HG02970 (cell line): ENCODE measurements around the gene PCID2.
A peak's percentile ranks its signal among the peaks of the same experiment; 100 is the strongest.

Experiments
- ATAC-seq: cut with Tn5 transposase; IDR thresholded peaks from one replicate; pipeline ENCODE4 v1.9.1; 2021; ENCODE audit warnings: mild to moderate bottlenecking, moderate library complexity, moderate number of reproducible peaks; ENCODE audit not compliant: unreplicated experiment, low FRiP score

The PCID2 gene

DNA sequence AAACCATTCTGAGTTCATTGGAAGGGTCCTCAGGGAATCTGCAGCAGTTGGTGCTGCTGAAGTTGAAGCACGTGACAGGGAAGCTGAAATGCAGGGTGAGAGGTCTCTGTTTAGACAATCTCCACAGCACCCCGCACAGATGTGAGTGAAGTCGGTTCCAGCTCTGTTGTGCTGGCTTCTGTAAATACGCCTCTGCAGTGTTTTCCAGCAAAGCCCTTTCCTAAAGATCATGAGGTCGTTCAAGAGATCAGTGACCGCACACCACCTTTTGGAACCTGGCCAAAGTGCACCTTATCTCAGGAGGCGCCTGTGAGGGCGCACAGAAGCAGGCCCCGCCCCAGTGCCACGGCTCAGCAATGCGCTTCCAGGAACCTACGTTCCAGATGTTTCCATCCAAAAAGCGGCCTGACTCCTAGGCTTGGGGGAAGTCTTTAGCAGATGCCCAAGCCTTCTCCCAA lies 11.7 kb upstream of the PCID2 start:
- ATAC-seq: no peak

DNA sequence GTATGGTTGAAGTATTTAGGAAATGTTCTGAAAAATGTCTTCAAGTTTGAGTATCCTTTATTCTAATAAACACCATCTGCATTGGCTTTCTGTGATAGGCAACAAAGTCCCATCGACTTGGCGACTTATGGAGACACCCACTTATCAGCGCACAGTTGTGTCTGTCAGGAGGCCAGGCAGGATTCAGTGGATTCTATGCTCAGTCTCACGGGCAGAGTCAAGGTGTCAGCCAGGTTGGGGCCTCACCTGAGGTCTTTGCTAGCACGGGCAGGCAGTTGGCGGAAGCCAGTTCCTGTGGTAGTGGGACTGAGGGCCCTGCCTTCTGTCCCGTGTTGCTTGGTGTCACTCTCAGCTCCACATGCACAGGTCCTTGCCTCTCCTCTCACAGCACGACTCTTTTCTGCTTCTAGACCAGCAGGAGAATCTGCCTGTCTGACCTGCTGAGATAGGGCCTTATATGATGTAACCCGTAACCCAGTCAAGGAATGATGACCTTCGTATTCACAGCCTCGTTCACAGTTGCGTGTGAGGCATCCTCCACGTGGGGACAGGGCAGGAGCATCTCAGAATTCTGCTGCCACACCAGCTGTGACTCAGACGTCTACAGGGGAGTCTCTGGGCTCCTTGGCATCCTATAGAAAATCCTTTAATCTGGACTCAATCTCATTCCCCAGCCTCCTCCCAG lies 10.9 kb upstream of the PCID2 start:
- no peak for ATAC-seq

DNA sequence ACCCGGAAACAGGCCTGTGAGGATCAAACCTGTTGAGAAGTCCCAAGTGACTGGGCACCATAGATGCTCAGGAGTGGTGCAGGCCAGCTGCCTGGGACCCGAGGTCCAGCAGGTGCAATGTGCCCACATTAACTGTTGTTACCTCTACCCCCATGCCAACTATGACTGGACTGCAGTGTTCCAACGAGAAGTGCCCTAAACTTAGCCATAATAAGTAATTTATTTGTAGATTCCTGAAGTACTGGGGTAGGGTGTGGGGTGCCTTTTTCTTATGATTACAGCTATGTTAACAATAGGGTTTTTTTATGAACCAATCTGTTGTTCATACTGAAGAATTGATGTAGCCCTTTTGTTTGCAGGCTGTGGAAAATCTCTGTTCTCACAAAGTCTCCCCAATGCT lies 10.1 kb upstream of the PCID2 start:
- ATAC-seq: no peak

DNA sequence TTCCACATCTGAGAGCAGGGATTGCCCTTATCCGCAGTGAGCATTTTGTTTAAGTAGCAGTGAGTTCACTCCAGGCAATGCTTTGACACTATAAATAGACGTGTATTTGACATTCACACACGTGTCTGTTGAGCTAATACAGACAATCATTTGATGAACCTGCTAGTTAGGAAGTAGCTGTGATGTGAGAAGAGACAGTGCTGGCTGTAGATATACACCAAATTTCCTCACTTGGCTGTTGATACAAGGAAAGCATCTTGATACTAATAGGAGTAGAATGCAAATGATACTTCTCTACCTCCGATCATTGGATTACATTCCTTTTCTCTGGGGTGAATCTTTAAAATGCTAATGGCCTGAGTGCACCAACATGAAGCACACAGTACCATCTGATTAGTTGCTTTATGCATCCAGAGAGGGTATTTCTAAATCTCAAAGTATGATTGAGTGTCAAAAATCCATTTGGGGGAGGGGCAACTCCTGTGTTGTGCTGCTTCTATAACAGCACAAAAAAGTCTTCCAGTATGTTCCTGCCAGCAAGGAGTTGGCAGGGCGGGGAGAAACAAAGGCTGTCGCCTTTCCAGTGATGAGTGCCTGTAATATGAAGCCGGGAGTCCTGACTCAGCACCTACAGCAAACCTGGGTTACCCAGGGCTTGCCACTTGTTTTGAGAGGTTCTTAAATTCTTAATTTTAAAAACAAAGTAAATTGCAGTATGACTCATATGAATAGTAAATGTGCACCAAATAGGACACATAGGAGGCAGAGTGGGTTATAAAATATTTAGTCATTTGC lies 8.0 kb upstream of the PCID2 start:
- no peak for ATAC-seq

DNA sequence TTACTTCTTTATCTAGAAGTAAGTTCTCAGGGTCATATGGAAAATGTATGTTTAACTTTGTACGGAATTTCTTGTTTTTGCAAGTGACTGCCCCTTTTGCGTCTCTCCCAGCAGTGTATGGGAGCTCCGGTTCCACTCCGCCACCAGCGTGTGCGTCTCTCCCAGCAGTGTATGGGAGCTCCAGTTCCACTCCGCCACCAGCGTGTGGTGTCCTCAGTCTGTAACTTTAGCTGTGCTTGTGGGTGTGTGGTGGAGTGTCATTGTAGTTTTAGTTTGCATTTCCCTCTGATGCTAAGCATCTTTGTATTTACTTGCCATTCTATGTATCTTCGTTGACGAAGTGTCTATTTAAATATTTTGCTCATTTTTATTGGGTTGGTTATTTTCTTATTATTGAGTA lies 3.3 kb upstream of the PCID2 start:
- no peak for ATAC-seq

DNA sequence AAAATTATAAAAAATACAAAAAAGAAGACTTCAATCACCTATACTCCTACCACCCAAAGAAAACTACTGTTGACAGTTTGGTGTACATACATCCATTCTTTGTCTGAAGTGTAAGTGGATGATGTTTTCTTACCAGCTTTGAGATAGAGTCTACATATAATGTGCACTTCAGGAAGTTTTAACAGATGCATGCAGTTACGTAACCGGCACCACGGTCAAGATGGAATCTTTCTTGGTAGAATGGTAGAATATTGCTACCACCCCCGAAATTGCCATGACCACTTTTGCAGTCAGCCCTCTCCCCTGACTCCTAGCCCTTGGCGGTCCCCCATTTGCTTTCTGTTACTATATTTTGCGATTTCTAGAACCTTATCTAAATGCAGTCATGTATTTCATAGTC lies 2.4 kb upstream of the PCID2 start:
- no peak for ATAC-seq

DNA sequence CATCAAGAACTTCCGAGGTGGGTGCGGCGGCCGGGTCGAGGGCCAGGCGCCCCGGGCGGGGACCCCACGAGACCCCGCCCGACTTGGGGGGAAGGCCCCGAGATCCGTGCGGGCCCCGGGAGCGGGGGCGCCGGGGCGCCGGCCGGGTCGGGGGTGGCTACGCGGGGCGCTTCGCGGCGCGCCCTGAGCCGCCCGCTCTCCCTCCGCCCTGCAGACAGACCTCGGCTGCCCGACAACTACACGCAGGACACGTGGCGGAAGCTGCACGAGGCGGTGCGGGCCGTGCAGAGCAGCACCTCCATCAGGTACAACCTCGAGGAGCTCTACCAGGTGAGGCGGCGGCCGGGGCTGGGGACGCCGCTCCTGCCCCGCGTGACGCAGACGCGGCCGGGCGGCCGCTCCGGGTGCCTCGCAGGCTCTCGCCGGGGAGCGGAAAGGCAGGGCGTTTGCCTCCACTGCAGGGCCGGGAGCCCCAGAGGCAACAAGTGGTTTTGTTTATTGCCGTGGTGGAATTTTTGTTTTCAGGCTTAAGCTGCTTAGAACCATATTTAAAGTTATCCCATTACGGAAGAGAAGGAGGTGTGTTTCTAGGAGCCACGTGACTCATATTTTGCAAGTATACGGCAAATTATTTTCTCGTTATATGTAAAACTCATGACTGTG lies 1.4 kb upstream of the PCID2 start:
- peak; percentile 29 for ATAC-seq

DNA sequence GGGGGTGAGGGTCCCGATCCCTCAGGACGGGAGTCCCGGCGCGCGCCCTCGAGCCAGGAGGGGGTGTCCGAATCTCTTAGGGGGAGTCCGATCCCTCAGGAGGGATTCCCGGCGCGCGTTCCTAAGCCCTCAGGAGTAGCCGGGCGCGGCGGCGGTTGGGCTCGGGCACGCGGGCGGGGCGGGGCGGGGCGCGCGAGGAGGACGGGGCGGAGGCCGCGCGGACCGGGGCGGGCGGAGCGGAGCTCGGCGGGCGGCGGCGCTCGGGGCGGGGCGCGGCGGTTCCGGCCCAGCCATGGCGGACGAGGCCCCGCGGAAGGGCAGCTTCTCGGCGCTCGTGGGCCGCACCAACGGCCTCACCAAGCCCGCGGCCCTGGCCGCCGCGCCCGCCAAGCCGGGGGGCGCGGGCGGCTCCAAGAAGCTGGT lies 878 bp upstream of the PCID2 start, which contains the start of gene CUL4A:
TSS of gene CUL4A (plus strand) at position 278 of the 423 bp plus-strand sequence. CDS start at position 293, 15 bp downstream.
- ATAC-seq: peak; percentile 45

DNA sequence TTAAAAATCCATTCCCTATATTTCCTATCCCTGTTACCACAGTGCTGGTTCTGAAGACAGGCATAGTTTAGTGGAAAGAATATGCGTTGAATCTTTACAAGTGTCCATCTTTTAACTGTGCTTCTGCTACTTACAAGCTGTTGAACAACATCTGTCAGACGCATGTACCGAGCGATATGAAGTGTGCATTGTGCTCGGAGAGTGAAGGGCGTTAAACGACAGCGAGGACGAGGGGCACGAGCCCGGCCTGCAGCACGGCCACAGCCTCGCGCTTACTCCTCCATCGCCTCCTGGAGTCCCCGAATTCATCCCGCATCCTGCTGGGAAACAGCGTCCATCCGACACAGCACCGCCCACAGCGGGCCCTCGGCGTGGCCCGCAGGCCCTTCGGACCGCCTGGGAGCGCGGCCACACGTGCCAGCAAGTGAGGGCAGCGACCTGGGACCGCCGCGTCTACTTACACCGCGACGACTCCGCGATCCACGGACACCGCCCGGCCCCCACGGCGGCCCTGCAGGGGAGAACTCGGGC lies 514 bp downstream of the PCID2 start:
- ATAC-seq: no peak

DNA sequence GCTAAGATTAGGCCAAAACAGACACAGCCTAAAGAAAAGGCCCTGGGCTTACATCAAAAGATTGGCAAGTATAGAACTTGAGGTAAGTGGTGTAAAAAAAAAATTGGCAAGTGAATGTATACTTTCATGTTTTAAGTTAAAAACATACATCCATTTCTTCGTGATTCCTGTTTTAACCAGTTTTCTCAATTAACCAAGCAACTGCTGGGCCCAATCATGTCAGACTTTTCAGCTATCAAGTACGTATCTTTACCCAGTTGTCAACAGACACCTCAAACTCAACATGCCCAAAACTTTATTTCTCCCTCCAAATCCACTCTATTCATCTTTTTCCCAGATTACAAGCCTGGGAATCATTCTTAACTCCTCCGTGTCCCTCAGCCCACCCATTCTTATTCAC lies 1.0 kb downstream of the PCID2 start:
- ATAC-seq: no peak

DNA sequence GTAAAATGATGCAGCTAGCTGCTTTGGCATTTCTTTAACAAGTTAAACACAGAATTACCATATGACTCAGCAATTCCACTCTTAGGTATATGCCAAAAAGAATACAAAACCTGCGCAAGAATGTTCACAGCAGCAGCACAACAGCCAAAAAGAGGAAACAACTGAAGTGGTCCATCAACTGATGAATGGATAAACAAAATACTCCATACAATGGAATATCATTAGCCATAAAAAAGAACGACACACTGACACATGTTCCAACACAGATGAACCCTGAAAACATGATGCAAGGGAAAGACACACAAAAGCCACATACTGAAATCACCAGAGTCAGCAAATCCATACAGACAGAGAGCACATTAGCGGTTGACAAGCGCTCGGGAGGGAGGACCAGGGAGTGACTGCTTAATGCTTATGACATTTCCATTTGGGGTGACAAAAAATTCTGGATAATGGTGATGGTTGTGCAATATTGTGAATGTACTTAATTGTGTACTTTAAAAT lies 3.0 kb downstream of the PCID2 start:
- no peak for ATAC-seq

DNA sequence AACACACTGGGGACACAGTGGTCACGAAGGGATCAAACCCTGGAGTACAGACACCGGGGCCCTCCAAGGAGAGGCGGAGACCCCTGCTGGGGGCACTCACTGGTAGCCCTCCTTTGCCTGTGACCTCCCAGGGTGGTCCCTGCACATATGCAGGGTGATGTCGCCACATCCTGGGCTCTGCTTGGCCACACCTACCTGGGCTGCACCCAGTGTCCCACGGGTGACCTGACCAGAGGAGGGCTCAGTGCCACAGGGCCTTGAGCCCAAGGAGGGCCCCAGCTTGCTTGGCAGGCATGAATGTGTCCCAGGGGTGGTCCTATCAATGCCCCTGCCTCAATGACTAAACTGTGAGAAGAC lies 4.1 kb downstream of the PCID2 start:
- ATAC-seq: no peak

DNA sequence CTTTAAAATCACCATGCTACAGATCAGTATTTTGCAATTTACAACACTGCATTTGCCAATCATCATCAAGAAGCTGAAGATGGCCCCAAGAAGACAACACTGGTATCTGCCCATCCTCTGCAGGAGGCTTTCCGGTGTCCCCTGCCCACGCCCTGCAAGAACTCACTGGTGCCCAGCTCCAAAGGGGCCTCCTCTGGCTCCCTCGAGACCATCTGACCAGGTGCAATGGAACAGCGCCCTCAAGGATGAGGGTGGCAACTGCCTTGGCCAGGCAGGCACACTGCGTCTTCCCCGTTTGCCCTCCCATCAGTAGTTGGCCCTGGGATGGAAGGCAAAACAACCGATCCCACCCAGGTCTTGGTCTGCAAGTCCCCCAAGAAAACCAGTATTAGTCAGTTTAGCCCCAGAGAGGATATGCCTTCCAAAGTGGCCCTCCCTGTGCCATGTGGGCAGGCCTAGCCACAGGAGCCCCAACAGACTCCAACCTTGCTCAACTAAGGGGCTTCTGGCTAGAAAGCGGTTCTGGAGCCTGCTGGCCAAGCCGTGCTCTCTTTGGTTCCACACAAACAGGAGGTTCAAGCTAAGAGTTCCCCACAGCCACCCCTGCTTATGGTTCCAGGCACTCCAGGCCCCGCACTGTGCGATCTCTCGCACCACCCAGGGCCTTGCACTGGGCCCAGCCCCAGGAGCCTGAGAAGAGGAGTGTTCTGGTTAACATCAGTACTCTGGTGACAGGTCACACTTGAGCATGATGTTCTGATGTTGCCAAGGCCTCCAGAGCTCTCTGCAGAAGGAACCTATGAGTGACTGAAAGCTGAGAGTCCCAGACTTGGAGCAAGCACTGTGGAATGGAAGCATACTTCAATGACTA lies 4.7 kb downstream of the PCID2 start:
- no peak for ATAC-seq

DNA sequence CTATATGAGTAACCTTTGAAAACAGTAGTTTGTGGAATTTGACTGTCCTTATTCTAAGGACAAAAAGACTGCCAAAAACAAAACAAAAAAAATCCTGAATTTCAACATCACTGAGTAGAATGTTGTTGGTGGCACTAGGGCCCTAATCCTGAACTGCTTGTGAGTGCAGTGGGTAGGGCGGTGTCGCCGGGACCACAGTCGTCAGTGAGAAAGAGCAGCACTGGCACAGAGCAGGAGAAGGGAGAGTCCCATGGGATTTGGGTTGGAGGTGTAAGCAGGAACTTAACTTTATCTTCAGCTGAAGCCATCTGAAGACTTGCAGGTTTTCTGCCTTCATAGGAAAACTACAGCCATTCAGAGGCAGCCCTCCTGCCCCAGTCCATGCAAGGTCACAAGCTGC lies 5.6 kb downstream of the PCID2 start:
- ATAC-seq: no peak

DNA sequence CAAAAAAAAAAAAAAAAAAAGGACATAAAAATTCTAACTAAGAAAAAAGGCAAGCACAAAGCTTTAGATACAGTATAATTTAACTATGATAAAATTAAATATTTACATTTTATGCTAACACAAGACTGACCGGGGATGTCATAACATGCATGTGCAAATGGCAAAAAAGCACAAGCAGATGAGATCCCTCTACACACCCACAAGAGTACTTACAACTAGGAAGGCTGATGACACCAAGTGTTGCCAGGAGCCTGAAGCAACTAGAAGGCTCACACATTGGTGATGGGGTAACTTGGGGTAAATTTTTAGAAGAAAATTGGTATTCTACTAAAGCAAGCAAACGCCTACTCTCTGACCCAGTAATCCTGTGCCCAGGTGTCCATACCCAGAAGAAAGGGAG lies 6.7 kb downstream of the PCID2 start:
- ATAC-seq: no peak

DNA sequence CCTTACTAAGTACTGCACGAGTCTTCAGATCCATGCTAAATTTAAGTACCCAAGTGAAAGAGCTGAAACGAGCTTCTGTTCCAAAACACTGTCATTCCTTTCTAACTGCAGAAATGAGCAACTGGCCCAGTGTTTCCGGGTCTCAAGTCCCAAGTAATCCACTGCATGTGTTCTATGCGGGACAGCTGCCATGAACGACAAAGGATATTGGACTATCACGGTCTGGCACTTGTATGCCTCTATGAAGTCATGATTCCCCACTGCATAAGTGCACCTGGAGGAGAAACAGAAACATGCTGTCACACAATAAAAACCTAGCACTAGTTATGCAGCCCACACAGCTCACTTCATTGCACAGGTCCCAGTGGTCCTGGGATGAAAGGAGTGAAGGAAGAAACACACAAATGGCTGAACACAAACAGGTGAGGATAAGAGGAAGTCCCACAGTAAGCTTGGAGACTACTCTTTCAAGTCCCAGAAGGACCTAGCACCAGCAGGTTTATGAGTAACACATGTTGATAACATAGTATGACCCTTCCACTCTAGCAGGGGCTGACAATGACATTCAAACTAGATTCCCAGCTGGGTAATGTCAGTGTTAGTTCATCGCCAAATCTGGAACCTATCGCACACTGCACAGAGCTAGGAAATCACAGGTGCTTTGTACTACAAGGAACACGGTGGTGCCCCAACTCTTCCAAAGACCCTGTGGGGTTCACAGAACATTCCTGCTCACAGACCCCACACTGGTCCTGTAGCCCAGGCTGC lies 11.3 kb downstream of the PCID2 start:
- ATAC-seq: no peak

DNA sequence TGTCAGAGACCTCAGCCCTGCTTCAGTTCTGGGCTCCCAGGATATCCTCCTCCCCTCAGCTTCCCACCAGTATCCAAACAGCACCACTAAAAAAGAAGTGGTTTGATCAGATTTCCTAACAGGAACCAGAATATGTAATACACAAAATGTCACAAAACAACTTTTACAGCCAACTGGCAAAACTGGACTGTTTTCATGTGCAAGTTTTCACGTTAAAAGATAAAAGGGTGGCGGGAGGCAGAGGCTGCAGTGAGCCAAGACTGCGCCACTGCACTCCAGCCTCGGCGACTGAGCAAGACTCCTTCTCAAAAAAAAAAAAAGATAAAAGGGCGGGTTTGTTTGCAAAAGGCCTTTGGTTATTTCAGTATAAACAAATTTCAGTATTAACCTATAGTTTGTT lies 13.1 kb downstream of the PCID2 start:
- no peak for ATAC-seq

DNA sequence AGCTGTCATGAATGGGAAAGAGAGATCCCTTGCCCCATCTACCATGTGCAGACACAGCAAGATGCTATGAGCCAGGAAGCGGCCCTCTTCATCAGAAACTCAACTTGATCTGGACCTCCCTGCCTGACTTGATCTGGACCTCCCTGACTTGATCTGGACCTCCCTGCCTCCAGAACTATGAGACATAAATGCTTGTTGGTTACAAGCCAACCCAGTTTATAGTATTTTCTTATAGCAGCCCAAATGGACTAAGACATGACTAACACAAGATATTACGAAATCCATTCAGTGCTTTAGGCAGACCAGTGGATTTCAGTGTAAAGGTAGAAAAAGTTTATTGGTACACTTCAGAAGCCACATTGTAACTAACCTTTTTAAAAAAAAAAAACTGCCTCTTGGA lies 15.6 kb downstream of the PCID2 start:
- no peak for ATAC-seq

DNA sequence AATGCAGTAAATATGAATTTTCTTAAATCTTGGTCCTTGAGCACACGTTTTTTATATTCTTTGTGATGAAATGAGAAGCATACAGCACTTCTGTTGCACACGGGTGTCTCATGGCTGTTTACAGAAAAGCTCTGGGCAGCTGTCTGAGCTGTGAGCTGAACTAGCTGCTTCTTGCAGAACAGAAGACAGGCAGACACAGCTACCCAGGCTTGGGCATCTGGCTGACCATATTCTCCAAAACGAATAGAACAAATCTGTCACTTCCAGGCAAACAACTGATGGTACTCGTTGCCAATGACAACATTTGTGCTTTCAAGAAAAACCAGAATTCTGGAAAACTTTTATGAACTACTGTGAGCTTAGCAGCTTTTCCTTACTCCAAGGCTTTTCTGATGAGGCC lies 16.2 kb downstream of the PCID2 start:
- ATAC-seq: no peak
